HG03575 (cell line): ENCODE measurements around the gene JCHAIN.
"Not testable (repeated sequence)": the region's sequence is repeated elsewhere in the genome, so short reads cannot be mapped to it uniquely, and the experiment has no call there.

Experiments used
- ATAC-seq: cut with Tn5 transposase; IDR thresholded peaks from one replicate; pipeline ENCODE4 v1.9.1; 2021; ENCODE audit not compliant: unreplicated experiment, insufficient number of reproducible peaks, low FRiP score; ENCODE audit errors: extremely low read depth

The JCHAIN gene

GRCh38 chr4:70657326-70657725 is 9.0 kb downstream of the JCHAIN start:
- ATAC-seq: no peak

- ATAC-seq: no peak
Observed at GRCh38 chr4:70654605-70655011, 11.7 kb downstream of the JCHAIN start.

GRCh38 chr4:70651864-70652506 is 14.3 kb downstream of the JCHAIN start:
- no peak for ATAC-seq

GRCh38 chr4:70650741-70651140 is 15.6 kb downstream of the JCHAIN start:
- not testable (repeated sequence) for ATAC-seq

GRCh38 chr4:70640192-70640591 is 26.1 kb downstream of the JCHAIN start:
- peak; percentile 83 for ATAC-seq

- ATAC-seq: no peak
Observed at GRCh38 chr4:70637239-70637913, 28.9 kb downstream of the JCHAIN start.

GRCh38 chr4:70634482-70634881 is 31.8 kb downstream of the JCHAIN start:
- ATAC-seq: no peak

- ATAC-seq: no peak
Observed at GRCh38 chr4:70632028-70632427, 34.3 kb downstream of the JCHAIN start.

GRCh38 chr4:70630162-70630561 is 36.1 kb downstream of the JCHAIN start:
- no peak for ATAC-seq

- ATAC-seq: no peak
Observed at GRCh38 chr4:70629469-70630090, 36.7 kb downstream of the JCHAIN start.

GRCh38 chr4:70628444-70628843 is 37.9 kb downstream of the JCHAIN start, which contains the start of gene ENAM:
TSS of gene ENAM (plus strand) at chr4:70628744. CDS start at chr4:70629501, 757 bp downstream.
- ATAC-seq: no peak

- ATAC-seq: no peak
Observed at GRCh38 chr4:70627620-70628019, 38.7 kb downstream of the JCHAIN start.

- ATAC-seq: no peak
Observed at GRCh38 chr4:70624226-70624793, 42.0 kb downstream of the JCHAIN start.

GRCh38 chr4:70623323-70623722 is 43.0 kb downstream of the JCHAIN start:
- ATAC-seq: no peak

- no peak for ATAC-seq
Observed at GRCh38 chr4:70619778-70620177, 46.5 kb downstream of the JCHAIN start.

GRCh38 chr4:70619288-70619687 is 47.0 kb downstream of the JCHAIN start:
- ATAC-seq: no peak

GRCh38 chr4:70614184-70614555 is 52.1 kb downstream of the JCHAIN start:
- no peak for ATAC-seq

GRCh38 chr4:70613306-70614183 is 52.8 kb downstream of the JCHAIN start:
- ATAC-seq: no peak

GRCh38 chr4:70608324-70608723 is 58.0 kb downstream of the JCHAIN start:
- ATAC-seq: no peak
